ENCODE results near the gene SYDE1. TPM values are rescaled to one million over a fixed set of nuclear protein-coding genes. Genes with fewer than 3 reads are reported as not detected.

The SYDE1 gene, protein sequence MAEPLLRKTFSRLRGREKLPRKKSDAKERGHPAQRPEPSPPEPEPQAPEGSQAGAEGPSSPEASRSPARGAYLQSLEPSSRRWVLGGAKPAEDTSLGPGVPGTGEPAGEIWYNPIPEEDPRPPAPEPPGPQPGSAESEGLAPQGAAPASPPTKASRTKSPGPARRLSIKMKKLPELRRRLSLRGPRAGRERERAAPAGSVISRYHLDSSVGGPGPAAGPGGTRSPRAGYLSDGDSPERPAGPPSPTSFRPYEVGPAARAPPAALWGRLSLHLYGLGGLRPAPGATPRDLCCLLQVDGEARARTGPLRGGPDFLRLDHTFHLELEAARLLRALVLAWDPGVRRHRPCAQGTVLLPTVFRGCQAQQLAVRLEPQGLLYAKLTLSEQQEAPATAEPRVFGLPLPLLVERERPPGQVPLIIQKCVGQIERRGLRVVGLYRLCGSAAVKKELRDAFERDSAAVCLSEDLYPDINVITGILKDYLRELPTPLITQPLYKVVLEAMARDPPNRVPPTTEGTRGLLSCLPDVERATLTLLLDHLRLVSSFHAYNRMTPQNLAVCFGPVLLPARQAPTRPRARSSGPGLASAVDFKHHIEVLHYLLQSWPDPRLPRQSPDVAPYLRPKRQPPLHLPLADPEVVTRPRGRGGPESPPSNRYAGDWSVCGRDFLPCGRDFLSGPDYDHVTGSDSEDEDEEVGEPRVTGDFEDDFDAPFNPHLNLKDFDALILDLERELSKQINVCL
- under 1 TPM in 1 of 2 experiments, not detected in 1; 0.30 TPM for total RNA-seq

DNA sequence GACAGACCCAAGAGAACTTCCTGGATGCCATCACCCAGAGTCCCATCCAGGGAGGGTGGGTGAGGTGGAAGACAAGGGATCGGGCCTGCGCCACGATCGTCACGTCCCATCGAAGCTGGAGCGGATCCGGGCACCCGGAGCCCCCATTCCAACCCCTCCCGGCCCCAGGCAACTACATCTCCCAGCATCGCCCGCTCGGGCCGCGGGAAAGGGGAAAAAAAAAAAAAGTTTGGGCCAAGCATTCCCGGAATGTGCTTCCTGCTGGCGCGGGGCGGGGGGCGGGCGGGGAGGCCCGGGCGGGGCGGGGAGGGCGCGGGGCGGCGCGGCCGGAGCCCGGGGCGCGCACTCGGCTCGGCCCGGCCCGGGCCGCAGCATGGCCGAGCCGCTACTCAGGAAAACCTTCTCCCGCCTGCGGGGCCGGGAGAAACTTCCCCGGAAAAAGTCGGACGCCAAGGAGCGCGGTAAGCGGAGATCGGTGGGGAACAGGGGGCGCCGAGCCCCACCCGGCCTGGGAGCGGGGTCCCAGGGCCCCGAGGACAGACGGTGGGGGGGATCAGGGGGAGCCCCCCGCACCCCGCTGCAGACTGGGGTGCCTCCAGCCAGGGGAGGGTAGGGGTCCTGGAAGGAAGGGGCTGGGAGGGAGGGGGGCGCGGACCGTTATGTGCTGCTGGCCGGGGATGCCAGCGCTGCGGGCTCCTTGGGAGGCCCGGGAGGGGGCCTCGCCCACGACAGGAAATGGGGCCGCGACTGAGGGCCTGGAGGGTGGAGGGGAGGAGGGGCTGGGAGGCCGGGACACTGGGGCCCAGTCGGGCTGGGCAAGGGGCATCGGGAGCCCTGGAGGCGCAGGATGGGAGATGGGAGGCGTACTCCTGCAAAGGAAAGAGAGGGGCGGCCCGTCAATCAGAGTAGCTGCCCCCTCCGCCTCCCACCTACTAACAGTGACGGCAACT, at the start of gene SYDE1:
TSS of gene SYDE1 (plus strand) at position 341 of the 950 bp plus-strand sequence. CDS start at position 374, 33 bp downstream.

DNA sequence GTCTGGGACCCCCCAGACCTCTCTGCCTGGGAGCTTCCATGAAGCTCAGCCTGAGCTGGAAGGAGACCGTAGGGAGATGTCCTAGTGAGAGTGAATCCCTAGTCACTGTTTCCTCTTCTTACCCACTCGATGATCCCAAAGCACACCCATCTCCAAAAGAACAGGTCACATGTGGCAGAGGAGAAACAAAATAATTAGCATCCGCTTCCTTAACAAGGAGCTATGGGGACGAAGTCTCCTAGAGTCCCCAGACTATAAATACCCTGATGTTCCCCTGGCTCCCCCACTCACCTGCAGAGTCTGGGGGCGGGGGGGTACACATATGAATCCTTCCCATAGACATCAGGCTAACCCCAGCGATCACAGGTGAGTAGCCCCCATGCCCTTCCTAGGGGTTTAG, 25.3 kb upstream of the SYDE1 start, which contains the start of gene OR1I1:
TSS of gene OR1I1 (plus strand) at position 301 of the 400 bp plus-strand sequence. CDS start 4,855 bp downstream, outside the sequence.

Other genes starting within 250 kb of the SYDE1 start
- not detected for gene OR7A17, start 221.3 kb upstream of the SYDE1 start, total RNA-seq
- not detected for gene OR7C2, start 165.9 kb upstream of the SYDE1 start, total RNA-seq
- gene SLC1A6, start 127.5 kb upstream of the SYDE1 start, total RNA-seq: not detected
- not detected for gene CASP14, start 57.9 kb upstream of the SYDE1 start, total RNA-seq
- not detected for gene OR1I1, start 25.2 kb upstream of the SYDE1 start, total RNA-seq
- gene NOTCH3, start 93.6 kb downstream of the SYDE1 start, total RNA-seq: under 1 TPM in 1 of 2 experiments, not detected in 1; 0.12 TPM
- under 1 TPM in 1 of 2 experiments, not detected in 1; 0.19 TPM for gene EPHX3, start 125.0 kb downstream of the SYDE1 start, total RNA-seq
- gene BRD4, start 225.1 kb downstream of the SYDE1 start, total RNA-seq: 100 to 1,000 TPM; 106 to 107 TPM